GM10248 (cell line): ENCODE measurements around the gene KRTAP10-6.
A peak's percentile ranks its signal among the peaks of the same experiment; 100 is the strongest.
"Not testable (repeated sequence)": the region's sequence is repeated elsewhere in the genome, so short reads cannot be mapped to it uniquely, and the experiment has no call there.

Experiments
- CTCF ChIA-PET: fragments of 300-600 bp; sonication (Branson Sonifier 250); formaldehyde crosslinking; extraction: SDS; loops from one replicate; lab custom pipeline; 2021; ENCODE audit warnings: antibody characterized with exemption; lab: Yijun Ruan, JAX
- POLR2A ChIA-PET: fragments of 350-650 bp; sonication (Branson Sonifier 250); formaldehyde crosslinking; extraction: SDS; loops from one replicate; lab custom pipeline; 2020; ENCODE audit warnings: antibody characterized with exemption; lab: Yijun Ruan, JAX
- DNase-seq: peaks from one replicate; pipeline ENCODE4 v3.0.0; 2012; ENCODE audit errors: extremely low spot score
- TF ChIP-seq, protein P1 (sequence below): IDR thresholded peaks from 2 replicates; pipeline ENCODE4 v1.5.1; 2012; ENCODE audit warnings: mild to moderate bottlenecking, low read depth; ENCODE audit errors: extremely low read depth, missing control alignments, control extremely low read depth

The KRTAP10-6 gene

DNA sequence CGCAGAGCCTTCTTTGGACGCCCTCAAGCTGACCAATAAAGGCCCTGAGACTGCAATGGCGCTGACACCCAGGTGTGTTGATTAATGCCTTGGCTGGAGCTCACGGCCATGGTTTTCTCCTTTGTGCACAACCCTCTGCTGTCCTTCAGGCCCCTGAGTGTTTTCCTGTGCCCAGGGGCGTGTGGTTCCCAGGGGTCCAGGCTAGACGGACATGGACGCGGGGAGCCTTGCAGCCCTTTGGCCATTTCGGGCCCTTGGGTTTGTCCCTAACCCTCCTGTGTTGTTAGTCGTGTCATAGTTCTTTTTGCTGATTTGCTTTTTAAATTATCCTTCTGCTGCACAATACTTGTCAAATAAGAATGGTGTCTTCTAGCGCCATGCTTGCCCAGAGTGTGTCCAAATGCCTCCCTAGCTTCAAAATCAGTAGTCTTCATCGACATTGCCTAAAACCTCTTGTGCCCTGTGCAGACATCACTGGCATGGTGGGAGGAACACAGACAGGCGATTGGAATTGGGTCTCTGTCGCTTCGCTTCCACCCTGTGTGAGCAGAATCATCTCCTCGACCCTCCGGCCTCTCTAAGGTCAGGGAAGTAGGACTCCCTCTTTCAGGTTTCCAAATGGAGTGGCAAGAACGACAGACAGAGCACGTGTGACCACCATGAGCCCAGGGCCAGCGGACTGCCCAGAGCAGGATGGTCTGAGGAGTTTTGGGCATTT is 16.8 kb downstream of the KRTAP10-6 start:
- ChIA-PET POLR2A (no interaction called here), CTCF (interaction anchor here (1.4 kb wide), 1 partner anchor 18 kb away, joined by 3 read pairs; no protein-coding TSS in a partner anchor)
- TF ChIP-seq, protein P1, sequence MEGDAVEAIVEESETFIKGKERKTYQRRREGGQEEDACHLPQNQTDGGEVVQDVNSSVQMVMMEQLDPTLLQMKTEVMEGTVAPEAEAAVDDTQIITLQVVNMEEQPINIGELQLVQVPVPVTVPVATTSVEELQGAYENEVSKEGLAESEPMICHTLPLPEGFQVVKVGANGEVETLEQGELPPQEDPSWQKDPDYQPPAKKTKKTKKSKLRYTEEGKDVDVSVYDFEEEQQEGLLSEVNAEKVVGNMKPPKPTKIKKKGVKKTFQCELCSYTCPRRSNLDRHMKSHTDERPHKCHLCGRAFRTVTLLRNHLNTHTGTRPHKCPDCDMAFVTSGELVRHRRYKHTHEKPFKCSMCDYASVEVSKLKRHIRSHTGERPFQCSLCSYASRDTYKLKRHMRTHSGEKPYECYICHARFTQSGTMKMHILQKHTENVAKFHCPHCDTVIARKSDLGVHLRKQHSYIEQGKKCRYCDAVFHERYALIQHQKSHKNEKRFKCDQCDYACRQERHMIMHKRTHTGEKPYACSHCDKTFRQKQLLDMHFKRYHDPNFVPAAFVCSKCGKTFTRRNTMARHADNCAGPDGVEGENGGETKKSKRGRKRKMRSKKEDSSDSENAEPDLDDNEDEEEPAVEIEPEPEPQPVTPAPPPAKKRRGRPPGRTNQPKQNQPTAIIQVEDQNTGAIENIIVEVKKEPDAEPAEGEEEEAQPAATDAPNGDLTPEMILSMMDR: no peak
- peak; percentile 8 for DNase-seq

DNA sequence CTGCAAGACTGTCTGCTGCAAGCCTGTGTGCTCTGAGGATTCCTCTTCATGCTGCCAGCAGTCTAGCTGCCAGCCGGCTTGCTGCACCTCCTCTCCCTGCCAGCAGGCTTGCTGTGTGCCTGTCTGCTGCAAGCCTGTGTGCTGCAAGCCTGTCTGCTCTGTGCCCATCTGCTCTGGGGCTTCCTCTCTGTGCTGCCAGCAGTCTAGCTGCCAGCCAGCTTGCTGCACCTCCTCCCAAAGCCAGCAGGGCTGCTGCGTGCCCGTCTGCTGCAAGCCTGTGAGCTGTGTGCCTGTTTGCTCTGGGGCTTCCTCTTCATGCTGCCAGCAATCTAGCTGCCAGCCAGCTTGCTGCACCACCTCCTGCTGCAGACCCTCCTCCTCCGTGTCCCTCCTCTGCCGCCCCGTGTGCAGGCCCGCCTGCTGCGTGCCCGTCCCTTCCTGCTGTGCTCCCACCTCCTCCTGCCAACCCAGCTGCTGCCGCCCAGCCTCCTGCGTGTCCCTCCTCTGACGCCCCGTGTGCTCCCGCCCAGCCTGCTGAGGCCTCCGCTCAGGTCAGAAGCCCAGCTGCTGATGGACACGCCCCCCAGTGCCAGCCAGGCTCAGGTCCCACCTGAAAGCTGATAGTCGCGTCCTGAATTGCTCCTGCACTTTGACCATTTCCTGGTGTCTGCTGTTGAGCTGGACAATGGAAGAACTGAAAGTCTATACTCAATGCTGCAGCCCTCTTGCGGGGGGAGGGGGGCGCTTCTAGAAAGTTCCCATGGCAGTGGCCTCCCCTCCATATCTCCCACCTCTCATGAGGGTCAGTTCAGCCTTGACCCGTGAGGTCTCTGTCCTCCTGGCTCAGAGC is 17.6 kb downstream of the KRTAP10-6 start:
- TF ChIP-seq, protein P1: no peak
- ChIA-PET CTCF (interaction anchor here (1.4 kb wide), 1 partner anchor 17 kb away, joined by 3 read pairs; no protein-coding TSS in a partner anchor), POLR2A (no interaction called here)
- peak; percentile 9 for DNase-seq

DNA sequence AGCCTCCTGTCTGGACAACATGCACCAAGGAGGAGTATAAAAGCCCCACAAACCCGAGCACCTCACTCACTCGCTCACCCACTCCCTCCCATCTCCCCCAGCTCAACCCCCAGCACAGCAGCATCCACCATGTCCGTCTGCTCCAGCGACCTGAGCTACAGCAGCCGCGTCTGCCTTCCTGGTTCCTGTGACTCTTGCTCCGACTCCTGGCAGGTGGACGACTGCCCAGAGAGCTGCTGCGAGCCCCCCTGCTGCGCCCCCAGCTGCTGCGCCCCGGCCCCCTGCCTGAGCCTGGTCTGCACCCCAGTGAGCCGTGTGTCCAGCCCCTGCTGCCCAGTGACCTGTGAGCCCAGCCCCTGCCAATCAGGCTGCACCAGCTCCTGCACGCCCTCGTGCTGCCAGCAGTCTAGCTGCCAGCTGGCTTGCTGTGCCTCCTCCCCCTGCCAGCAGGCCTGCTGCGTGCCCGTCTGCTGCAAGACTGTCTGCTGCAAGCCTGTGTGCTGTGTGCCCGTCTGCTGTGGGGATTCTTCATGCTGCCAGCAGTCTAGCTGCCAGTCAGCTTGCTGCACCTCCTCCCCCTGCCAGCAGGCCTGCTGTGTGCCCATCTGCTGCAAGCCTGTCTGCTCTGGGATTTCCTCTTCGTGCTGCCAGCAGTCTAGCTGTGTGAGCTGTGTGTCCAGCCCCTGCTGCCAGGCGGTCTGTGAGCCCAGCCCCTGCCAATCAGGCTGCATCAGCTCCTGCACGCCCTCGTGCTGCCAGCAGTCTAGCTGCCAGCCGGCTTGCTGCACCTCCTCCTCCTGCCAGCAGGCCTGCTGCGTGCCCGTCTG is 18.5 kb downstream of the KRTAP10-6 start, which contains the start of gene KRTAP10-4:
Gene KRTAP10-4, plus strand, starts transcription at position 100 of the 827 bp plus-strand sequence. Its CDS starts 30 bp downstream, at position 130.
- POLR2A ChIA-PET, DNase-seq: not testable (repeated sequence)
- CTCF ChIA-PET: interaction anchor here (1.4 kb wide), 1 partner anchor 17 kb away, joined by 3 read pairs; no protein-coding TSS in a partner anchor

DNA sequence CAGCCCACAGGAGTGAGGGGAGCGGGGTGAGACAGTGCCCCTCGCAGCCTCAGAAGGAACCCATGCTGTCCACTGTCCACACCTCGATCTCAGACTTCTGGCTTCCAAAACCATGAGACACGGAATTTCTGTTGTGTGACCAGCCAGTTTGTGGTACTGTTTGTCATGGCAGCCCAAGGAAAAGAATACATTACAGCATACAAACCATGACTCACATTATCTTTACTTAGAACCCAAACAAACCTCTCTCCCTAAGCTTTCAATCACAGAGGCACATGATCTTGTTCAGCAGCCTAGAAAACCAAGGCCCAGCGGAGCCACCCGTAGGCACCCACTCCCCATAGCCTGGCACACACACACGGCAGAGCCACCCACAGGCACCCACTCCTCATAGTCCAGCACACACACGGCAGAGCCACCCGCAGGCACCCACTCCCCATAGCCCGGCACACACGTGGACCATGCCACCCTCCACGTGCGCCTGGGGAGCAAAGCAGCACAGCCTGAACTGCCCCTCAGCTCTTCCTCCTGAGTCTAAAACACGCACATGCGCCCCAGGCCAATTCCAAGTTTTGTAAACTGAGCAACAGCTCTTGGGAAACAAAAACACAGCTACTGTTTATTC is 19.2 kb downstream of the KRTAP10-6 start:
- CTCF ChIA-PET: no interaction called here
- POLR2A ChIA-PET: no interaction called here
- TF ChIP-seq, protein P1: no peak
- peak; percentile 16 for DNase-seq

DNA sequence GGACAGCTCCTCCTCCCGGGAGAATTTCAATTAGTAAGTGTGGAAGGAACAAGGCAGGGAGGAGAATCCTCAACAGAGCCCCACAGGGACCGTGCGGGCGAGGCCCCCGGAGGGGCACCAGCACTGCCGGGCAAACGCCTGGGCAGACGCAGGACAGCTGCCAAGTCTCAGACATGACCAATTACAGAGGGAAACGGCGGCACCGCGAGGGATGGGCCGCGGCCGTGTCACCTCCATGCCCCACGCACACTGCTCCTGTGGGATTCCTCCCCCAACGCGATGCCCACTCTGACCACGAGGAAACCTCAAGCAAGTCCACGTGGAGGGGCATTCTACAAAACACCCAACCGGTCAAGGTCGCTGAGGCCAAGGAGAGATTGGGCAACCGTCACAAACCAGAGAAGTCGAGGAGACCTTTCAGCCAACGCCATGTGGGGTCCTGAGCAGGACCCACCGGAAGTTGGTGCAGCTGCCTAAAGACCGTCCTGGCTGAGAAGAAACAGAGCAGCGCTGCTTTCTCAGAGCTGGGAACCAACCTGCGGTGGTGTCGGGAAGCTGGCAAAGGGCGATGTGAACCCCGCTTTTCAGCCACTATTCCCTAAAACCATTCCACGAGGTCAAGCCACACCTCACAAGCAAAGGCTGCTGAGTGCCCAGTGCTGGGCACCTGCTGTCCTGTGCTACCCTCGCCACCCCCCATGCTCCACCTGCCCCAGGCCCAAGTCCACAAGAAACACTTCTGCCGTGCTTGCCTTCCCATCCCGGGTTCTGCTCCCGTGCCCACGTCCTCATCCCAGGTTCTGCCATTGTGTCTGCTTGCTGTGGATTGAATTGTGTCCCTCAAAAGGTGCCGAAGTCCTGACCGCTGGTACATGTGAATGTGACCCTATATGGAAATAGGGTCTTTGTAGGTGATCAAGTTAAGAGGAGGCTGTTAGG is 20.2 kb downstream of the KRTAP10-6 start:
- POLR2A ChIA-PET: no interaction called here
- DNase-seq: peak; percentile 11
- CTCF ChIA-PET: no interaction called here
- TF ChIP-seq, protein P1: no peak

DNA sequence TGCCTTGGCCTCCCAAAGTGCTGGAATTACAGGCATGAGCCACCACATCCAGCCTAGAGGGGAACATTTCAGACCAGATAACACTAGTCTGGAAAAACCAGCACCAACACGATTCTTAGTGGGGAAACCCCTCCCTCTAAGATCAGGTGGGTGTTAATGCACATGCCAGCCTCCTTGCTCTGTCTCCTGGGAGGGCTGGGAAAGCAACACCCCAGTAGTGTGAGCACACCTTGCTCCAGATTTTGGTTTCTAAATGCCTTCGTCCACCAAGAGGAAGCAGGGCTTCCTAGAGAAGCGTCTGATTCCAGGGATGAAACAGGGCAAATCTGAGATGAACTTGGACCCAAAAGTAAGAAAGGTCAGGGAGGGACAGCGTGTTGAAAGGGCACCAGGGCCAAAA is 21.0 kb downstream of the KRTAP10-6 start:
- peak; percentile 8 for DNase-seq
- CTCF ChIA-PET: no interaction called here
- POLR2A ChIA-PET: no interaction called here
- TF ChIP-seq, protein P1: no peak
